ENCODE data around the gene KCNH4. TPM values are rescaled to one million over a fixed set of nuclear protein-coding genes. Genes with fewer than 3 reads are reported as not detected.
A peak's percentile ranks its signal among the peaks of the same experiment; 100 is the strongest.
"Not testable (repeated sequence)": the region's sequence is repeated elsewhere in the genome, so short reads cannot be mapped to it uniquely, and the experiment has no call there.

The KCNH4 gene
- polyA plus RNA-seq (2012; ENCODE audit: low read depth, missing spikeins), result 0.09 TPM

GRCh38 chr17:42180922-42181850 is at the start of gene KCNH4:
Gene KCNH4, minus strand, starts transcription at chr17:42181142. Its CDS starts 197 bp downstream, at chr17:42180945.
- peak; percentile 97 for FAIRE-seq

GRCh38 chr17:42230225-42230624 is 49.3 kb upstream of the KCNH4 start:
- peak; percentile 22 for DNase-seq (ENCODE audit: insufficient read length, low spot score)
- peak; percentile 58 for FAIRE-seq
- TF ChIP-seq POU2F2 (IDR thresholded peaks at IDR 0.05; ENCODE audit: low read depth, low read length), result no peak

More at GRCh38 chr17:42180922-42181850, at the start of gene KCNH4:
- no peak for TF ChIP-seq TAF1 (IDR thresholded peaks at IDR 0.05; ENCODE audit: low read depth, low read length)
- no peak for TF ChIP-seq POLR2AphosphoS5 (IDR thresholded peaks at IDR 0.05; ENCODE audit: low read depth, low read length)
- no peak for TF ChIP-seq SPI1 (IDR thresholded peaks at IDR 0.05; ENCODE audit: low read depth, low read length)
- DNase-seq (ENCODE audit: insufficient read length, low spot score), result peak; percentile 93

DNA sequence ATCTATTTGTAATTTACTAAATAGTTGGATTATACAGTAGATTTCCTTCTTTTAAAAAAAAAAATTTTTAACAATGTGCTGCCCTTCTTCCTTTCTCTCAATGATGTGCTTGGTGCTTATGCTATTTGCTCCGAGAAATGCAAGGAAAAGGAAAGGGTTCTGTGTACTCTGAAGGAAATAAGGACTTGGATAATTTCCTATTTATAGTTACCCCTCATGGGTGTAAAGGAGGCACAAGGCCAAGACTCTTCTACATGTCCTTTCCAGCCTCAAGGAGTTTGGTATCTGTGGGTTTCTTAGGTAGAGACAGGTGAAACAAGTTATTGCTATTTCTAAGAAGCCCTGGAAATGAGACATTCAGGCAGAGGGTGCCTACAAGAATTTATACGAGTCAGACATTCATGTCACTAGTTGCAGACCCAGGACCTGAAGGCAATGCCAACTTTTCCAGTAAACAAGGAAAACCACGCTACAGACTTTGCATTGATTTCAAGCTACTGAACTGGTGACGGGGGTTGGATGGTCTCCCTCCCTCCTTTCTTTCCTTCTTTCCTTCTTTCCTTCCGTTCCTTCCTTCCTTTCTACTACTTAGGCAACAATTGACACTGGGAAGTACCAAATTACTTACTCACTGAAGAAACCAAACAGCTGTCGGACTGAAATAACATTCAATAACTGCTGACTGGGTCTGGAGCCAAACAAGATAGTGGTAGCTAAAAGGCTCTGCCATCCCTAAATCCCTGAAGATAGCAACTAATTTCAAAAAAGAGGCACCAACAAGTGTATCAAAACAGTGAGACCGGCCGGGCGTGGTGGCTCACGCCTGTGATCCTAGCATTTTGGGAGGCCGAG is 47.1 kb upstream of the KCNH4 start:
- DNase-seq (ENCODE audit: insufficient read length, low spot score) (no peak), FAIRE-seq (no peak)
- TF ChIP-seq POU2F2 (IDR thresholded peaks at IDR 0.05; ENCODE audit: low read depth, low read length), result no peak
- TF ChIP-seq PAX5 (IDR thresholded peaks at IDR 0.05; ENCODE audit: insufficient read depth, low read length, severe bottlenecking), result no peak
- TF ChIP-seq SPI1 (IDR thresholded peaks at IDR 0.05; ENCODE audit: low read depth, low read length), result no peak
- TF ChIP-seq POLR2AphosphoS5 (IDR thresholded peaks at IDR 0.05; ENCODE audit: low read depth, low read length), result no peak
- TF ChIP-seq POLR2A (IDR thresholded peaks at IDR 0.05; ENCODE audit: low read depth, low read length), result no peak
- TF ChIP-seq TAF1 (IDR thresholded peaks at IDR 0.05; ENCODE audit: low read depth, low read length), result no peak

DNA sequence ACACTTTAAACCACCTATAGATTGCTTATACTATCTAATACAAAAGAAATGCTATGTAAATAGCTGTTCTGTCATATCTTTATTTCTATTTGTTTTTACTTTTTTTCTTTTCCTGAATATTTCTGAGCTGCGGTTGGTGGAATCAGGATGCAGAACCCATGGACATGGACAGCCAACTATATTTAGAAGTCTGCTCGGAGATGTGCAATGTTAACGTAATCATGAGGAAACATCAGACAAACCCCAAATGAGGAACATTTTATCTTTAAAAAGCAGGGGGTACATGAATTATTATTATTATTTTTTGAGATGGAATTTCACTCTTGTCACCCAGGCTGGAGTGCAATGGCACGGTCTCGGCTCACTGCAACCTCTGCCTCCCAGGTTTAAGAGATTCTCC is 44.7 kb upstream of the KCNH4 start:
- no peak for TF ChIP-seq POLR2A (IDR thresholded peaks at IDR 0.05; ENCODE audit: low read depth, low read length)
- no peak for TF ChIP-seq POLR2AphosphoS5 (IDR thresholded peaks at IDR 0.05; ENCODE audit: low read depth, low read length)
- TF ChIP-seq SPI1 (IDR thresholded peaks at IDR 0.05; ENCODE audit: low read depth, low read length), result no peak
- TF ChIP-seq POU2F2 (IDR thresholded peaks at IDR 0.05; ENCODE audit: low read depth, low read length), result no peak
- TF ChIP-seq PAX5 (IDR thresholded peaks at IDR 0.05; ENCODE audit: insufficient read depth, low read length, severe bottlenecking), result no peak
- no peak for TF ChIP-seq TAF1 (IDR thresholded peaks at IDR 0.05; ENCODE audit: low read depth, low read length)
- no peak for DNase-seq (ENCODE audit: insufficient read length, low spot score)
- no peak for FAIRE-seq

DNA sequence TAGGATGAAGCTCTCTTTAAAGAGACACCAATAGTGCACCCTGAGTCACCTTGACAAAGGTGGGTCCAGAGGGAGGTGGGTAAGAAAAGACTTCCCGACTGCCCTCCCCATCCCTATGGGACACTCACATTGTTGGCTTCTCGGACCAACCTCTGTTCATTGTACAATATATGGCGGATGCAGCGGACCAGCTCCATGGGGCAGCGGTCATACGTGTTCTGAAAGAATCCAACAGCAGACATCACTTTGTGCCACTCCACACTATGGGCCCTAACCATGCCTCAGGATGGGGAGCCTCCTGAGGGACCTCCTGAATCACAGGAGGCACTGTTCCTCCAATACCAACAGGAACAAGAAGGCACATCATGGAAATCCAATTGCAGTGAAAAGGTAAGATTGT is 43.7 kb upstream of the KCNH4 start:
- FAIRE-seq, result no peak
- no peak for TF ChIP-seq POLR2A (IDR thresholded peaks at IDR 0.05; ENCODE audit: low read depth, low read length)
- TF ChIP-seq SPI1 (IDR thresholded peaks at IDR 0.05; ENCODE audit: low read depth, low read length), result no peak
- no peak for TF ChIP-seq POU2F2 (IDR thresholded peaks at IDR 0.05; ENCODE audit: low read depth, low read length)
- TF ChIP-seq POLR2AphosphoS5 (IDR thresholded peaks at IDR 0.05; ENCODE audit: low read depth, low read length), result no peak
- TF ChIP-seq PAX5 (IDR thresholded peaks at IDR 0.05; ENCODE audit: insufficient read depth, low read length, severe bottlenecking), result no peak
- no peak for TF ChIP-seq TAF1 (IDR thresholded peaks at IDR 0.05; ENCODE audit: low read depth, low read length)
- no peak for DNase-seq (ENCODE audit: insufficient read length, low spot score)

DNA sequence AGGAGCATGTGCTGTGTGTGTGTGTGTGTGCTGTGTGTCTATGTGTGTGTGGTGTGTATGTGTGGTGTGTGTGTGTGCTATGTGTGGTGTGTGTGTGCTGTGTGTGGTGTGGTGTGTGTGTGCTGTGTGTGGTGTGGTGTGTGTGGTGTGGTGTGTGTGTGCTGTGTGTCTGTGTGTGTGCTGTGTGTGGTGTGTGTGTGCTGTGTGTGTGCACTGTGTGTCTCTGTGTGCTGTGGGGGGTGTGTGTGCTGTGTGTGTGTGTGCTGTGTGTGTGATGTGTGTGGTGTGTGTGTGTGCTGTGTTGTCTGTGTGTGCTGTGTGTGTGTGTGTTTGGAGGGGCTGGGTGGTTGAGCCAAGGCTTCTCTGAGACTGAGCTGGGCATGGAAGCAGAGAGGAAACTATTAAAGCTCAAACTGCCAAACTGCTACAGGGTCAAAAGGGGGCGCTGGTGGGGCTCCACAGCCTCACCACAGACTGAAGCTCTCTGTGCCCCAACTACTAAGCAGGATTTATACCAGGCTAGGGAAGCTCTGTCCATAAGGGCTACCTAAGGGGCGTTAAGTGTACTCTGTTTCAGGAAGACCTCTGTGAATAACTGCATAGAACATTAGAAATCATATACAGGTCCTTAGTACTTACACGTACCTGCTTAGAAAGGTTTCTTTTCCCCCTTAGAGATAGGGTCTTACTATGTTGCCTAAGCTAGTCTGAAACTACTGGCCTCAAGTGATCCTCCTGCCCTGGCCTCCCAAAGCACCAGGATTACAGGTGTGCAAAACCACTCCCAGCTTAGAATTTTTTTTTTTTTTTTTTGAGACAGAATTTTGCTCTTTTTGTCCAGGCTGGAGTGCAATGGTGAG is 41.2 kb upstream of the KCNH4 start:
- DNase-seq (ENCODE audit: insufficient read length, low spot score), result peak; percentile 62
- TF ChIP-seq POLR2A (IDR thresholded peaks at IDR 0.05; ENCODE audit: low read depth, low read length), result no peak
- TF ChIP-seq TAF1 (IDR thresholded peaks at IDR 0.05; ENCODE audit: low read depth, low read length), result no peak
- peak; percentile 87 for FAIRE-seq

GRCh38 chr17:42219280-42219679 is 38.3 kb upstream of the KCNH4 start:
- not testable (repeated sequence) for DNase-seq (ENCODE audit: insufficient read length, low spot score); FAIRE-seq

- FAIRE-seq, result no peak
- no peak for TF ChIP-seq POLR2AphosphoS5 (IDR thresholded peaks at IDR 0.05; ENCODE audit: low read depth, low read length)
- TF ChIP-seq PAX5 (IDR thresholded peaks at IDR 0.05; ENCODE audit: insufficient read depth, low read length, severe bottlenecking), result no peak
- TF ChIP-seq POU2F2 (IDR thresholded peaks at IDR 0.05; ENCODE audit: low read depth, low read length), result no peak
- TF ChIP-seq POLR2A (IDR thresholded peaks at IDR 0.05; ENCODE audit: low read depth, low read length), result no peak
- no peak for TF ChIP-seq TAF1 (IDR thresholded peaks at IDR 0.05; ENCODE audit: low read depth, low read length)
- no peak for TF ChIP-seq SPI1 (IDR thresholded peaks at IDR 0.05; ENCODE audit: low read depth, low read length)
- DNase-seq (ENCODE audit: insufficient read length, low spot score), result no peak
These were observed 33.2 kb upstream of the KCNH4 start for GRCh38 chr17:42214156-42214555.

DNA sequence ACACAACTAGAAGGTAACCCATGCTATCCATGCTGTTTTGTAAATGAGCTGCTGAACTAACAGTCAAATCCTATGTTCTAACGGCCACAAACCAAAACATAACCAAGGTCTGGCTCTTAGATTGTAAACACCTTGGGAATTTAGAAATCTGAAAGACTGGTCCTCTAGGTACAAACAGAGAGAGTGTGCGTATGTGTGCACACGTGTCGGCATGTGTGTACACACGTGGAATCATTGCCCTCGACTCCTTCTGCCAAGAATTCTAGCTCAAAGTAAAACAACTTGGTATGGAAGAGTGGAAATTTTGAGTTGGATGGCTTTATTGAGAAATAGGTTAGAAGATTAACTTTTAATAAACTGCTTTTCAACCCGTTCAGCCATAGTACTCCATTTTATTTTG is 31.4 kb upstream of the KCNH4 start:
- FAIRE-seq (no peak), DNase-seq (ENCODE audit: insufficient read length, low spot score) (no peak)
- TF ChIP-seq POU2F2 (IDR thresholded peaks at IDR 0.05; ENCODE audit: low read depth, low read length) (no peak), POLR2AphosphoS5 (IDR thresholded peaks at IDR 0.05; ENCODE audit: low read depth, low read length) (no peak)

DNA sequence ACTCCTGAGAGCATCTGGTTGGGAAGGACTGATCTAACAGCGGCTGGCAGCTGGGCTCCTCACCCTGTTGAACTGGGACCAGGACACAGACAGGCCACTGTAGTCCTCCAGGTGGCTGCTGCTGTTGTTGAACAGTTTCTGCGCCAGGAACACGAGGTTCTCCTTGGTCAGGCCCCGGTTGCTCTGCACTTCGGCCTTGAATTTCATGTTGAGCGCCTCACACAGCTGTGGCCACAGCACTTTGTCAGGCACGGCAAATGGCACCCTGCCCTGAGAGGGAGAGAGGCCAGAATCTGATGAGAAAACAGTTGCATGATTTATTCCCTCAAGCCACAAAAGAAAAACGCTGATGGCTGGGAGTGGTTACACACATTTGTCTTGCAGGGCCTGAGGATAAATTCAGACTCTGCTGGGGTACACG is 31.0 kb upstream of the KCNH4 start:
- not testable (repeated sequence) for FAIRE-seq; DNase-seq (ENCODE audit: insufficient read length, low spot score)

Data from GM12891 (cell line).